Measurements from ENCODE around the gene NDRG2. TPM values are rescaled to one million over a fixed set of nuclear protein-coding genes. Genes with fewer than 3 reads are reported as not detected.

The NDRG2 gene
- total RNA-seq, 2 donors from 2014 or later: 335 to 360 TPM

DNA sequence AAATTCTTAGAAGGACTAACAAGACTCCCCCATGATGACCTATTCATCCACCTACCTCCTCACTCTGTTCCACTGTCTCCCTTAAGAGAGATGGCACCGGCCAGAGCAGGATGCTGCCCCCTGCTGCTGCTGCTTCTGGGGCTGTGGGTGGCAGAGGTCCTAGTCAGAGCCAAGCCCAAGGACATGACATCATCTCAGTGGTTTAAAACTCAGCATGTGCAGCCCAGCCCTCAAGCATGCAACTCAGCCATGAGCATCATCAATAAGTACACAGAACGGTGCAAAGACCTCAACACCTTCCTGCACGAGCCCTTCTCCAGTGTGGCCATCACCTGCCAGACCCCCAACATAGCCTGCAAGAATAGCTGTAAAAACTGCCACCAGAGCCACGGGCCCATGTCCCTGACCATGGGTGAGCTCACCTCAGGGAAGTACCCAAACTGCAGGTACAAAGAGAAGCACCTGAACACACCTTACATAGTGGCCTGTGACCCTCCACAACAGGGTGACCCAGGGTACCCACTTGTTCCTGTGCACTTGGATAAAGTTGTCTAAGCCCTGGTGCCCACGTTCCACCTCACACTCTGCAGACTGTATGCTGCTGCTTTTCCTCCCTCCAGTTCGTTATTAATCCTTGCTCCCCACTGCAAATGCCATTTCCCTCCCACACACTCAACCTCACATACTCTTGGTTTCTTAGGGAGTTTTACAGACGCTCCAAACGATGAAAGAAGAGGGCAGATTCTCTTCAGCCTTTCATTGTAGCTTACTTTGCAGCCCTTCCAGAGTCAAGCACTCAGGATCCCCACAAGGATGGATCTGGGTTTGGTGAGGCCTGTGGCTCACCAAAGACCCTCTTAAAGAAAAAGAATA lies 33.2 kb upstream of the NDRG2 start, which contains the start of gene RNASE8:
RNASE8 (plus strand) TSS at position 20 of the 873 bp plus-strand sequence; CDS start at position 91, 71 bp downstream.
- DNase-seq (ENCODE audit: low spot score): no peak
- Histone ChIP-seq H3K4me1 (no peaks in the 10 kb centered on the region), H3K27me3 (no peaks in the 10 kb centered on the region), H3K9me3 (no peaks in the 10 kb centered on the region), H3K27ac (no peak within 1 kb of the TSS), H3K36me3 (no peaks in the 10 kb centered on the region), H3K4me3 (no peak within 1 kb of the TSS)
- TF ChIP-seq, protein P1, sequence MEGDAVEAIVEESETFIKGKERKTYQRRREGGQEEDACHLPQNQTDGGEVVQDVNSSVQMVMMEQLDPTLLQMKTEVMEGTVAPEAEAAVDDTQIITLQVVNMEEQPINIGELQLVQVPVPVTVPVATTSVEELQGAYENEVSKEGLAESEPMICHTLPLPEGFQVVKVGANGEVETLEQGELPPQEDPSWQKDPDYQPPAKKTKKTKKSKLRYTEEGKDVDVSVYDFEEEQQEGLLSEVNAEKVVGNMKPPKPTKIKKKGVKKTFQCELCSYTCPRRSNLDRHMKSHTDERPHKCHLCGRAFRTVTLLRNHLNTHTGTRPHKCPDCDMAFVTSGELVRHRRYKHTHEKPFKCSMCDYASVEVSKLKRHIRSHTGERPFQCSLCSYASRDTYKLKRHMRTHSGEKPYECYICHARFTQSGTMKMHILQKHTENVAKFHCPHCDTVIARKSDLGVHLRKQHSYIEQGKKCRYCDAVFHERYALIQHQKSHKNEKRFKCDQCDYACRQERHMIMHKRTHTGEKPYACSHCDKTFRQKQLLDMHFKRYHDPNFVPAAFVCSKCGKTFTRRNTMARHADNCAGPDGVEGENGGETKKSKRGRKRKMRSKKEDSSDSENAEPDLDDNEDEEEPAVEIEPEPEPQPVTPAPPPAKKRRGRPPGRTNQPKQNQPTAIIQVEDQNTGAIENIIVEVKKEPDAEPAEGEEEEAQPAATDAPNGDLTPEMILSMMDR (IDR thresholded peaks at IDR 0.05): no peak

- no peak for DNase-seq (ENCODE audit: low spot score)
- Histone ChIP-seq H3K27ac (no peak overlapping the region), H3K4me1 (no peaks in the 10 kb centered on the region), H3K36me3 (no peaks in the 10 kb centered on the region), H3K4me3 (no peak overlapping the region), H3K27me3 (no peaks in the 10 kb centered on the region), H3K9me3 (no peaks in the 10 kb centered on the region)
- TF ChIP-seq, protein P1 (IDR thresholded peaks at IDR 0.05): no peak
These were observed 31.8 kb upstream of the NDRG2 start for GRCh38 chr14:21056520-21057163.

- H3K27ac ChIP-seq: no peak overlapping the region
- no peak overlapping the region for H3K4me3 ChIP-seq
- H3K4me1 ChIP-seq: no peaks in the 10 kb centered on the region
- H3K36me3 ChIP-seq: no peaks in the 10 kb centered on the region
- TF ChIP-seq, protein P1 (IDR thresholded peaks at IDR 0.05): no peak
- no peaks in the 10 kb centered on the region for H3K9me3 ChIP-seq
- DNase-seq (ENCODE audit: low spot score): no peak
- H3K27me3 ChIP-seq: no peaks in the 10 kb centered on the region
These were observed 30.7 kb upstream of the NDRG2 start for GRCh38 chr14:21055432-21056117.

DNA sequence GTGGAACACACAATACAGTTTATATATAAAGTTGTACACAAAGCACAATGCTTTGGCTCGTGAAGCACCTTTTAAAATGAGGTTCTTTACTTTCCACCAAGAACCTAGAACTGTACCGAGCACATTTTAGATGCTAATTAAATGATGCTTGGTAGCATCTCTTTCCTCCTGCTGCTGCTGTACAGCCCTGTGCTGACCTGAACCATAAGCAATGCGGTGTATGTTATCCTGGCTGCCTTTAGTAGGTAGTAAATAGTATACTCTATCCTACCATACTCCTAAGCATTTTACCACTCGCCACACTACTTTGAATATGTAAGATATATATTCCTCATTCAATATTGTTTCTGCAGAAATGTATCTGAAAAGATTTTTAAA lies 29.9 kb upstream of the NDRG2 start:
- H3K27ac ChIP-seq: no peak overlapping the region
- H3K4me1 ChIP-seq: no peaks in the 10 kb centered on the region
- TF ChIP-seq, protein P1 (IDR thresholded peaks at IDR 0.05): no peak
- H3K9me3 ChIP-seq: no peaks in the 10 kb centered on the region
- no peak for DNase-seq (ENCODE audit: low spot score)
- H3K27me3 ChIP-seq: no peaks in the 10 kb centered on the region
- no peaks in the 10 kb centered on the region for H3K36me3 ChIP-seq
- no peak overlapping the region for H3K4me3 ChIP-seq

DNA sequence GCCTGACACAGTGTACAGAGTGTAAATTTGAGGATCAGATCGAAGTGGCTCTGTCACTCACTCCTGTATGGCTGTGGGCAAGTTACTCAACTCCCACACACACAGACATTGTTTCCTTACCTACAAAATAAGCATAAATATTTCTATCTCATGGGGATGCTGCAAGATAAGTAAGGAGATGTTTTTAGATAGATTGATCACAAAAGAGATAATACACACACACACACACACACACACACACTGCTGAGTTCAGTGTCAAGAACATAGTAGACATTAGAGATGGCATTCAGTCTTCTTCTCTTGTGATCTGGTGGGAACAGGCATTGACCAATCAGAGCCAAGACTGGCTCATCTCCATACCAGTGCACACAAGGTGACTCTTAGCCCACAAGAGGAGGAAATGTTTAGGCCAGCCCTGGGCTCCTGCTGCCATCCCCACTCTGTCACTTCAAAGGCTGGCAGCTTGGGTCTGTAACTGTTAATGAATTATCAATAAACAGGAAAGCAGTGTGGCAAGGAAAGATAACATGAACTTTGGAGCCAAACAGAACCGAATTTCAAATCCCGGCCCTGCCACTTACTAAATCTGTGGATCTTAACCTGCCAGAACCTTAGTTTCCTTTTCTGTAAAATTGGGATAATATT lies 29.4 kb upstream of the NDRG2 start:
- TF ChIP-seq, protein P1 (IDR thresholded peaks at IDR 0.05): no peak

More for the DNA sequence above, 29.4 kb upstream of the NDRG2 start:
- DNase-seq (ENCODE audit: low spot score): no peak
- Histone ChIP-seq H3K4me1 (no peaks in the 10 kb centered on the region), H3K9me3 (no peaks in the 10 kb centered on the region), H3K36me3 (no peaks in the 10 kb centered on the region), H3K4me3 (no peak overlapping the region), H3K27ac (no peak overlapping the region), H3K27me3 (no peaks in the 10 kb centered on the region)

Data from right atrium auricular region (tissue), 2 donors.